ENCODE results near the gene CHL1. TPM values are rescaled to one million over a fixed set of nuclear protein-coding genes. Genes with fewer than 3 reads are reported as not detected.
"Not testable (repeated sequence)": the region's sequence is repeated elsewhere in the genome, so short reads cannot be mapped to it uniquely, and the experiment has no call there.

CHL1 gene
- total and polyA plus RNA-seq, 2 of the 8 experiments (the other 6 are each of a cell fraction or from before 2014, with no cell fraction given), result 0.05 to 0.99 TPM

GRCh38 chr3:365268-365667 is 168.7 kb downstream of the CHL1 start:
- Histone ChIP-seq H2AFZ (ENCODE audit: low read length) (no peak overlapping the region), H2BK20ac (ENCODE audit: low read length) (no peak overlapping the region), H3K27me3 (replicated peaks in 1 of 4; ENCODE audit: control insufficient read depth in 3 of 4, extremely low read depth in 1 of 4, insufficient read depth in 3 of 4, low read length in 3 of 4) (no peaks in the 10 kb centered on the region), H3K9ac (replicated peaks in 1 of 4; ENCODE audit: extremely low read depth in 1 of 4, low read depth in 3 of 4, low read length in 3 of 4) (no peak overlapping the region), H3K36me3 (ENCODE audit: control insufficient read depth in 2 of 4, insufficient read depth in 4 of 4, low read length in 3 of 4) (no peaks in the 10 kb centered on the region), H2BK12ac (ENCODE audit: low read depth, low read length) (no peak overlapping the region), H3K4me3 (ENCODE audit: extremely low read depth in 1 of 4, insufficient read depth in 2 of 4, low read depth in 3 of 4, low read length in 4 of 4) (no peak overlapping the region), H3K4me1 (replicated peaks in 1 of 4; ENCODE audit: control insufficient read depth in 3 of 4, insufficient read depth in 4 of 4, low read length in 3 of 4) (no peaks in the 10 kb centered on the region), H2BK120ac (replicated peaks; ENCODE audit: low read depth, low read length) (no peak overlapping the region), H3K23me2 (ENCODE audit: low read depth, low read length) (no peaks in the 10 kb centered on the region), H3K56ac (replicated peaks; ENCODE audit: insufficient read length, low read depth, low read length) (no peak overlapping the region), H3K9me3 (ENCODE audit: insufficient read depth in 2 of 2, low read depth in 1 of 2, low read length in 1 of 2) (no peaks in the 10 kb centered on the region), H3K79me2 (ENCODE audit: control insufficient read depth in 1 of 2, insufficient read depth in 2 of 2, low read length in 2 of 2) (no peaks in the 10 kb centered on the region), H4K20me1 (replicated peaks in 1 of 2; ENCODE audit: control insufficient read depth in 1 of 2, insufficient read depth in 2 of 2, low read length in 2 of 2) (no peaks in the 10 kb centered on the region), H4K8ac (ENCODE audit: extremely low read depth, insufficient read depth, low read length) (no peak overlapping the region), H3K79me1 (ENCODE audit: low read depth, low read length) (no peaks in the 10 kb centered on the region), H2AK5ac (ENCODE audit: low read depth, low read length) (no peak overlapping the region), H3K23ac (ENCODE audit: insufficient read length) (no peak overlapping the region), H2BK15ac (ENCODE audit: low read length) (no peak overlapping the region), H3K4me2 (ENCODE audit: insufficient read depth in 1 of 2, low read depth in 2 of 2, low read length in 2 of 2) (no peak overlapping the region), H4K5ac (ENCODE audit: insufficient read length, low read depth, low read length) (no peak overlapping the region), H2BK5ac (ENCODE audit: low read depth, low read length) (no peak overlapping the region), H3K4ac (replicated peaks; ENCODE audit: insufficient read length, low read depth, low read length) (no peak overlapping the region), H3K27ac (ENCODE audit: low read depth, low read length) (no peak overlapping the region), H3K14ac (ENCODE audit: insufficient read length) (no peak overlapping the region), H3K18ac (ENCODE audit: extremely low read depth, low read length) (no peak overlapping the region), H4K91ac (replicated peaks; ENCODE audit: insufficient read length, low read length) (no peak overlapping the region)
- WGBS, 2 experiments (ENCODE audit: extremely low coverage in 1 of 2, insufficient coverage in 1 of 2, insufficient read length in 1 of 2, insufficient replicate concordance in 2 of 2, low coverage in 1 of 2, low lambda C conversion rate in 2 of 2, missing lambda C conversion rate in 1 of 2), result 86% methylated on average over 1 of the region's 1 CpG; no CpG with 5 or more reads in 1 of the 2 experiments
- DNase-seq (ENCODE audit: low read depth in 1 of 2, low spot score in 2 of 2) (no peak), FAIRE-seq (no peak)
- CTCF ChIA-PET (ENCODE audit: partially characterized antibody), result no interaction called here
- POLR2A ChIA-PET (ENCODE audit: partially characterized antibody), result no interaction called here
- no peak for TF ChIP-seq SAP30 (IDR thresholded peaks at IDR 0.05; ENCODE audit: insufficient read depth, insufficient replicate concordance, low read length)

GRCh38 chr3:366253-366652 is 169.7 kb downstream of the CHL1 start:
- H2BK20ac ChIP-seq (ENCODE audit: low read length); H3K4me3 ChIP-seq (ENCODE audit: extremely low read depth in 1 of 4, insufficient read depth in 2 of 4, low read depth in 3 of 4, low read length in 4 of 4); H3K9ac ChIP-seq (replicated peaks in 1 of 4; ENCODE audit: extremely low read depth in 1 of 4, low read depth in 3 of 4, low read length in 3 of 4); H2BK12ac ChIP-seq (ENCODE audit: low read depth, low read length); H3K14ac ChIP-seq (ENCODE audit: insufficient read length); FAIRE-seq; H3K9me3 ChIP-seq (ENCODE audit: insufficient read depth in 2 of 2, low read depth in 1 of 2, low read length in 1 of 2); H3K23me2 ChIP-seq (ENCODE audit: low read depth, low read length); H2BK5ac ChIP-seq (ENCODE audit: low read depth, low read length); H4K8ac ChIP-seq (ENCODE audit: extremely low read depth, insufficient read depth, low read length); H2AFZ ChIP-seq (ENCODE audit: low read length); H4K20me1 ChIP-seq (replicated peaks in 1 of 2; ENCODE audit: control insufficient read depth in 1 of 2, insufficient read depth in 2 of 2, low read length in 2 of 2); H3K23ac ChIP-seq (ENCODE audit: insufficient read length); H3K4ac ChIP-seq (replicated peaks; ENCODE audit: insufficient read length, low read depth, low read length); H3K36me3 ChIP-seq (ENCODE audit: control insufficient read depth in 2 of 4, insufficient read depth in 4 of 4, low read length in 3 of 4); H3K4me1 ChIP-seq (replicated peaks in 1 of 4; ENCODE audit: control insufficient read depth in 3 of 4, insufficient read depth in 4 of 4, low read length in 3 of 4); H2BK15ac ChIP-seq (ENCODE audit: low read length); POLR2A ChIA-PET (ENCODE audit: partially characterized antibody); H3K18ac ChIP-seq (ENCODE audit: extremely low read depth, low read length); H3K56ac ChIP-seq (replicated peaks; ENCODE audit: insufficient read length, low read depth, low read length); H3K27ac ChIP-seq (ENCODE audit: low read depth, low read length); DNase-seq (ENCODE audit: low read depth in 1 of 2, low spot score in 2 of 2); H3K79me2 ChIP-seq (ENCODE audit: control insufficient read depth in 1 of 2, insufficient read depth in 2 of 2, low read length in 2 of 2); H3K4me2 ChIP-seq (ENCODE audit: insufficient read depth in 1 of 2, low read depth in 2 of 2, low read length in 2 of 2); H4K91ac ChIP-seq (replicated peaks; ENCODE audit: insufficient read length, low read length); H3K27me3 ChIP-seq (replicated peaks in 1 of 4; ENCODE audit: control insufficient read depth in 3 of 4, extremely low read depth in 1 of 4, insufficient read depth in 3 of 4, low read length in 3 of 4); H2BK120ac ChIP-seq (replicated peaks; ENCODE audit: low read depth, low read length); H3K79me1 ChIP-seq (ENCODE audit: low read depth, low read length); H2AK5ac ChIP-seq (ENCODE audit: low read depth, low read length); H4K5ac ChIP-seq (ENCODE audit: insufficient read length, low read depth, low read length): not testable (repeated sequence)
- CTCF ChIA-PET (ENCODE audit: partially characterized antibody), result interaction anchor here (1.2 kb wide), 1 partner anchor 12 kb away, joined by 5 read pairs; no protein-coding TSS in a partner anchor
- WGBS, 2 experiments (ENCODE audit: extremely low coverage in 1 of 2, insufficient coverage in 1 of 2, insufficient read length in 1 of 2, insufficient replicate concordance in 2 of 2, low coverage in 1 of 2, low lambda C conversion rate in 2 of 2, missing lambda C conversion rate in 1 of 2), result 88% methylated on average over 7 of the region's 7 CpGs; no CpG with 5 or more reads in 1 of the 2 experiments
